Umbilical cord (tissue), 2 donors: Measurements from ENCODE around the gene CSAG2. TPM values are rescaled to one million over a fixed set of nuclear protein-coding genes. Genes with fewer than 3 reads are reported as not detected.

ENCODE experiments used
- DNase-seq: peaks from one replicate; pipeline ENCODE4 v3.0.0-alpha.2; 2015; ENCODE audit warnings: low spot score
- total RNA-seq: library from RNA; depleted of rRNA; stranded (reverse); fragments of >200 nt; gene quantifications from one replicate; pipeline ENCODE4 v1.2.3, GENCODE V29; 2014; ENCODE audit warnings: low replicate concordance; ENCODE audit not compliant: insufficient read depth

CSAG2 gene
- total RNA-seq, 1 donor from 2014 or later: not detected

- no peak for DNase-seq
Measured at GRCh38 chrX:152663086-152663485, 46.0 kb downstream of the CSAG2 start.

GRCh38 chrX:152658302-152658701, 50.8 kb downstream of the CSAG2 start:
- no peak for DNase-seq

Other genes starting within 250 kb of the CSAG2 start
- gene GABRQ, start 71.4 kb downstream of the CSAG2 start, total RNA-seq: 0.96 TPM
- 1.2 TPM for gene MAGEA3, start 10.5 kb downstream of the CSAG2 start, total RNA-seq
- gene MAGEA2B, start 5.4 kb upstream of the CSAG2 start, total RNA-seq: not detected
- 2.6 TPM for gene CSAG1, start 24.4 kb upstream of the CSAG2 start, total RNA-seq
- not detected for gene MAGEA12, start 24.5 kb upstream of the CSAG2 start, total RNA-seq
- 0.24 TPM for gene MAGEA2, start 44.6 kb upstream of the CSAG2 start, total RNA-seq
- not detected for gene CSAG3, start 49.9 kb upstream of the CSAG2 start, total RNA-seq
- not detected for gene MAGEA6, start 60.4 kb upstream of the CSAG2 start, total RNA-seq
- gene CETN2, start 121.5 kb upstream of the CSAG2 start, total RNA-seq: 32.3 TPM
- 3.1 TPM for gene NSDHL, start 121.8 kb upstream of the CSAG2 start, total RNA-seq
- 25.3 TPM for gene ZNF185, start 188.8 kb upstream of the CSAG2 start, total RNA-seq